ENCODE measurements around the gene LRRC47.

Gene LRRC47

DNA sequence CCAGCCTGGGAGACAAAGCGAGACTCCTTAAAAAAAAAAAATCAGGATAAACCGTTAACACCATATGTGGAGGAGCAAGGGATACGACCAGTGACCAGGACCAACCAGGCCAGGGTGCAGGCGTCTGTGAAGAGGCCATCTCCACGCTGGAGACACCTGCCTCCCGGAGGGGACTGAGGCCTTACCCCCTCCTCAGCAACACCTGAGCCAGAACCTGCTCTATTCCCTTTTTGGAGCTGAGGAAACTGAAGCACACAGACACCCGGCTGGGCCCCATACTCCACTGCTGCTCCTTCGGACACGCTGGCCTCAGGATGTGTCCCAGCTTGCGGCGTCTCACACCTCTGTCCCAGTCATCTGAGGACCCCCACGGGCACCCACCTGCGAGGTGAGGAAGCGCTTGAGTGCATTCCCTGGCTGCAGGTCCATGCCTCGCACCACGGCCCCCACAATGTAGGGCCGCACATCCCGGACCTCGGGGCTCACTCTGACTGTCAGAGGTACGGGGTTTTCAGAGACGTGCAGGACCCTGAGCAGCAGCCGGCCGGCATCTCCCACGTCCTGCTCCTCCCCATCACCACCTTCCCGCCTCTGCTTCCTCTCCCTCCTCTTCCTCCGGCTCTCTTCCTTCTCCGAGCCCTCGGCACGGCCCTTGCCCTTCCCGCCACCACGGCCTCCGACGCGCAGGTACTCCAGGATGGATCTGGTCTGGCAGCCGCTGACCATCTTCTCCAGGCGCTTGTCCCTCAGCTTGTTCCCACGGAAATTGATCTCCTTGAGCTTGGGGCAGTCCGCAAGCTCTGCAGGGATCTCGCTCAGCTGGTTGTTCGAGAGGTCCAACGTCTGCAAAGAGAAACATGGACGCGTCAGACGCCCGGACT lies 9.6 kb downstream of the LRRC47 start:
- no peak overlapping the region for H3K23ac ChIP-seq (ENCODE audit: low read length)
- no CpG with 5 or more reads among the region's 45 CpGs for WGBS (ENCODE audit: extremely low coverage, insufficient coverage, insufficient read length)
- H2BK12ac ChIP-seq (ENCODE audit: low read length) = no peak overlapping the region

DNA sequence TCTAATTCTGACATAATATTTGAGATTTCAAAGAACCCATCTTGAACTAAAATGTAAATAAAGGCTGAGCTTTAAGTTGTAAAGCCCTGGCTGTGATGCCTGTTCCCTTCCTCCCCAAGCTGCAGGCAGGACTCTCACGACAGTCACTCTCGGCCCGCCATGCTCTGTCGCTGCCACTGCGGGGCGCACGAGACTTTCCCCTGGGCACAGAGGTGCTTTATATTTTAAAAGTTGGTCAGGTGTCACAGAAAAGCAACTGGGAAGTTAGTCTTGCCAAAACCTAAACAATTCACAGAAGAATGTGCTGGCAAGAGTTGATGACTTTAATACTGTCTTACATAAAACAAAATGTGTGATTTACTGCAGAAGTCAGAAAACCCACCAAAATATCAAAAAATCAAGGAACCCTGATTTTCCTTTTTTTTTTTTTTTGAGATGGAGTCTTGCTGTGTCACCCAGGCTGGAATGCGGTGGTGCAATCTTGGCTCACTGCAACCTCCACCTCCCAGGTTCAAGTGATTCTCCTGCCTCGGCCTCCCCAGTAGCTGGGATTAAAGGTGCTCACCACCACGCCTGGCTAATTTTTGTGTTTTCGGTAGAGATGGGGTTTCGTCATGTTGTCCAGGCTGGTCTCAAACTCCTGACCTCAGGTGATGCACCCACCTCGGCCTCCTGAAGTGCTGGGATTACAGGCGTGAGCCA lies 10.7 kb downstream of the LRRC47 start:
- Histone ChIP-seq H3K36me3 (ENCODE audit: control insufficient read depth in 1 of 2, insufficient read depth in 2 of 2, low read length in 2 of 2) (peaks cover 66 to 81% of the 10 kb centered on the region in 2 experiments), H3K9me3 (ENCODE audit: insufficient read depth, low read depth, low read length) (no peaks in the 10 kb centered on the region), H3K79me1 (ENCODE audit: low read length) (no peaks in the 10 kb centered on the region), H3K23ac (ENCODE audit: low read length) (no peak overlapping the region), H2BK5ac (ENCODE audit: low read depth, low read length, poor library complexity) (no peak overlapping the region), H3K4ac (ENCODE audit: low read depth, low read length) (no peak overlapping the region), H3K18ac (ENCODE audit: low read length) (no peak overlapping the region), H3K14ac (ENCODE audit: low read length) (no peak overlapping the region), H3K27me3 (ENCODE audit: insufficient read depth, low read length) (no peaks in the 10 kb centered on the region), H2BK12ac (ENCODE audit: low read length) (no peak overlapping the region), H4K8ac (ENCODE audit: low read depth, low read length) (no peak overlapping the region), H2BK120ac (ENCODE audit: insufficient read depth, low read length, poor library complexity) (no peak overlapping the region), H2AK5ac (ENCODE audit: low read length) (no peak overlapping the region), H3K4me1 (ENCODE audit: control insufficient read depth in 1 of 2, insufficient read depth in 2 of 2, low read length in 2 of 2) (no peaks in the 10 kb centered on the region), H4K91ac (ENCODE audit: low read depth, low read length) (no peak overlapping the region), H3K9ac (ENCODE audit: low read length) (no peak overlapping the region), H2AFZ (ENCODE audit: insufficient read depth, low read length, poor library complexity) (no peak overlapping the region), H3K4me3 (ENCODE audit: low read depth, low read length) (no peak overlapping the region), H3K27ac (ENCODE audit: low read depth, low read length) (no peak overlapping the region), H3K79me2 (ENCODE audit: control insufficient read depth, insufficient read depth, low read length, poor library complexity) (no peaks in the 10 kb centered on the region), H4K12ac (ENCODE audit: low read depth, low read length) (no peak overlapping the region), H3K4me2 (ENCODE audit: low read length) (no peak overlapping the region)
- DNase-seq = peak in 1 of 2 donors; percentile 32
- WGBS (ENCODE audit: extremely low coverage, insufficient coverage, insufficient read length) = no CpG with 5 or more reads among the region's 14 CpGs

More for the DNA sequence above, 9.6 kb downstream of the LRRC47 start:
- Histone ChIP-seq H3K9ac (ENCODE audit: low read length) (no peak overlapping the region), H3K27ac (ENCODE audit: low read depth, low read length) (no peak overlapping the region), H4K12ac (ENCODE audit: low read depth, low read length) (no peak overlapping the region), H3K4ac (ENCODE audit: low read depth, low read length) (no peak overlapping the region), H4K8ac (ENCODE audit: low read depth, low read length) (no peak overlapping the region), H2BK5ac (ENCODE audit: low read depth, low read length, poor library complexity) (no peak overlapping the region), H3K79me1 (ENCODE audit: low read length) (no peaks in the 10 kb centered on the region), H3K4me1 (ENCODE audit: control insufficient read depth in 1 of 2, insufficient read depth in 2 of 2, low read length in 2 of 2) (no peaks in the 10 kb centered on the region), H3K4me2 (ENCODE audit: low read length) (no peak overlapping the region), H2AFZ (ENCODE audit: insufficient read depth, low read length, poor library complexity) (no peak overlapping the region), H3K9me3 (ENCODE audit: insufficient read depth, low read depth, low read length) (no peaks in the 10 kb centered on the region), H4K91ac (ENCODE audit: low read depth, low read length) (no peak overlapping the region), H3K27me3 (ENCODE audit: insufficient read depth, low read length) (no peaks in the 10 kb centered on the region), H2AK5ac (ENCODE audit: low read length) (no peak overlapping the region), H2BK120ac (ENCODE audit: insufficient read depth, low read length, poor library complexity) (no peak overlapping the region), H3K18ac (ENCODE audit: low read length) (no peak overlapping the region), H3K79me2 (ENCODE audit: control insufficient read depth, insufficient read depth, low read length, poor library complexity) (no peaks in the 10 kb centered on the region), H3K4me3 (ENCODE audit: low read depth, low read length) (no peak overlapping the region), H3K14ac (ENCODE audit: low read length) (no peak overlapping the region), H3K36me3 (ENCODE audit: control insufficient read depth in 1 of 2, insufficient read depth in 2 of 2, low read length in 2 of 2) (peaks cover 56 to 73% of the 10 kb centered on the region in 2 experiments)
- DNase-seq = no peak

DNA sequence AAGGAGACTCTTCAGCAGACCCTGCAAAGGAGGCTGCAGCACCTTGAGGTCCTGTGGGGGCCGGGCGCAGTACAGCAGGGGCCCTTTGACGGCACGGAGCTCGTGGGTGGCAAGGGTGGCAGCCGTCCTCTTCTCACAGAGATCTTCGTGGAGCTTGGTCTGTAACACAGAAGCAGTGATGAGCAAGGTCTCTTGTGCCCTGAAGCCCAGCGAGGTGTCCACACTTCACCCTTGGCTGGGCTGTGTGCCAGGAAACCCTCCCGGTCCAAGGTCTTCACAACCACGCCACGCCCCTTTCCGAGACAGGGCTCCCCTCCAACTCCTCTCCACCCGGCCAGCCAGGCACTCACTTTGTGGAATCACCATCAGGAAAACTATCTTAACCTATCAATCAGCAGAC lies 11.3 kb downstream of the LRRC47 start:
- Histone ChIP-seq H3K14ac (ENCODE audit: low read length) (no peak overlapping the region), H3K4ac (ENCODE audit: low read depth, low read length) (no peak overlapping the region), H3K4me1 (ENCODE audit: control insufficient read depth in 1 of 2, insufficient read depth in 2 of 2, low read length in 2 of 2) (no peaks in the 10 kb centered on the region), H3K23ac (ENCODE audit: low read length) (no peak overlapping the region), H4K12ac (ENCODE audit: low read depth, low read length) (no peak overlapping the region), H2BK5ac (ENCODE audit: low read depth, low read length, poor library complexity) (no peak overlapping the region), H3K79me1 (ENCODE audit: low read length) (no peaks in the 10 kb centered on the region), H4K8ac (ENCODE audit: low read depth, low read length) (no peak overlapping the region), H3K4me2 (ENCODE audit: low read length) (no peak overlapping the region), H3K9me3 (ENCODE audit: insufficient read depth, low read depth, low read length) (no peaks in the 10 kb centered on the region), H2AFZ (ENCODE audit: insufficient read depth, low read length, poor library complexity) (no peak overlapping the region), H2BK12ac (ENCODE audit: low read length) (no peak overlapping the region), H3K9ac (ENCODE audit: low read length) (no peak overlapping the region), H4K91ac (ENCODE audit: low read depth, low read length) (no peak overlapping the region), H3K27me3 (ENCODE audit: insufficient read depth, low read length) (no peaks in the 10 kb centered on the region), H3K27ac (ENCODE audit: low read depth, low read length) (no peak overlapping the region), H3K18ac (ENCODE audit: low read length) (no peak overlapping the region), H2BK120ac (ENCODE audit: insufficient read depth, low read length, poor library complexity) (no peak overlapping the region), H3K36me3 (ENCODE audit: control insufficient read depth in 1 of 2, insufficient read depth in 2 of 2, low read length in 2 of 2) (peaks cover 71 to 86% of the 10 kb centered on the region in 2 experiments), H2AK5ac (ENCODE audit: low read length) (no peak overlapping the region), H3K4me3 (ENCODE audit: low read depth, low read length) (no peak overlapping the region), H3K79me2 (ENCODE audit: control insufficient read depth, insufficient read depth, low read length, poor library complexity) (no peaks in the 10 kb centered on the region)
- DNase-seq = no peak
- WGBS (ENCODE audit: extremely low coverage, insufficient coverage, insufficient read length) = no CpG with 5 or more reads among the region's 13 CpGs

DNA sequence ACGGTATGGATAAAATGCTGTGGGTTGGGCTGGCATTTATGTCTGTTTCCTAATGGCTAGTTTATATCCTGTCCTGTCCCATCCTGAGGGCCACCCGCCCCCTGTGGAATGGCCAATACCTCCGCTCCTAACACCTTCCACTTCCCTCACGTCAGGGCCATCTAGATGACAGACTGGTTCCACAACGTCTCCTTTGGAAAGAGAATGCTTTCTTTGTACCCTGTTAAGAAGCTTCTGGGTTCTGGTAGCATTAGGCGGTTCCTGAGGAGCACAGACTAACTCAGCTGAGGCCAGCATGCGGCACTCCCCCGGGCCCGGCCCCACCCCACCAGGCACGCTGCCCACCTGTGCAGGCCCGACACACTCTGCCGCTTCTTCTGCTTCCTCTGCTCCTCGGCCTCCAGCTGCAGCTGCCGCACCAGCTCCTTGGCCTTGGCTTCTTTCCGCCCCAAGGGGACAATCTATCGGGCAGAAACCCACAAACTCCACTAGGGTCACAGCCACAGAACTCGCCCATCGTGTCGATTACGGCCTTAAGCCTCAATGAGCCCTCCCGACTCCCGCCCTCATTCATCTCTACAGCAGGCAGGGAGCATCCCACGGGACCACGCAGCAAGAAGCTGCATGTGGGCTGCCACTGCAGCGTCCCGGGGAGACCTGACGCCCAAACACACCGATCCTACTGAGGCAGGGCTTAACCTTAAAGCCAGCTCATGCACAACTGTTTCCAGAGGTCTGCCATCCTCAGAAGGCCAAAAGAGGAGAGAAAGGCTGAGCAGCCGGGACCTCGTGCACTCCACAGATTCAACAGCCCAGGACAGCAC lies 12.4 kb downstream of the LRRC47 start:
- Histone ChIP-seq H3K9me3 (ENCODE audit: insufficient read depth, low read depth, low read length) (no peaks in the 10 kb centered on the region), H3K27ac (ENCODE audit: low read depth, low read length) (no peak overlapping the region), H3K36me3 (ENCODE audit: control insufficient read depth in 1 of 2, insufficient read depth in 2 of 2, low read length in 2 of 2) (peaks cover 80 to 87% of the 10 kb centered on the region in 2 experiments), H3K18ac (ENCODE audit: low read length) (no peak overlapping the region), H3K9ac (ENCODE audit: low read length) (no peak overlapping the region), H4K91ac (ENCODE audit: low read depth, low read length) (no peak overlapping the region), H3K4me1 (ENCODE audit: control insufficient read depth in 1 of 2, insufficient read depth in 2 of 2, low read length in 2 of 2) (no peaks in the 10 kb centered on the region), H2BK120ac (ENCODE audit: insufficient read depth, low read length, poor library complexity) (no peak overlapping the region), H3K14ac (ENCODE audit: low read length) (no peak overlapping the region), H2AFZ (ENCODE audit: insufficient read depth, low read length, poor library complexity) (no peak overlapping the region), H3K79me2 (ENCODE audit: control insufficient read depth, insufficient read depth, low read length, poor library complexity) (no peaks in the 10 kb centered on the region), H4K12ac (ENCODE audit: low read depth, low read length) (peak overlapping the region; percentile 60), H4K8ac (ENCODE audit: low read depth, low read length) (no peak overlapping the region), H3K27me3 (ENCODE audit: insufficient read depth, low read length) (no peaks in the 10 kb centered on the region), H2BK5ac (ENCODE audit: low read depth, low read length, poor library complexity) (no peak overlapping the region), H3K23ac (ENCODE audit: low read length) (no peak overlapping the region), H2BK12ac (ENCODE audit: low read length) (no peak overlapping the region), H3K4ac (ENCODE audit: low read depth, low read length) (no peak overlapping the region), H2AK5ac (ENCODE audit: low read length) (no peak overlapping the region), H3K4me3 (ENCODE audit: low read depth, low read length) (no peak overlapping the region), H3K4me2 (ENCODE audit: low read length) (no peak overlapping the region), H3K79me1 (ENCODE audit: low read length) (no peaks in the 10 kb centered on the region)
- WGBS (ENCODE audit: extremely low coverage, insufficient coverage, insufficient read length) = no CpG with 5 or more reads among the region's 30 CpGs
- no peak for DNase-seq

Data from trophoblast cell (in vitro differentiated cells and primary cell).